HG03439 (cell line): ENCODE measurements around the gene FGF3.

Source experiments
- ATAC-seq: cut with Tn5 transposase; IDR thresholded peaks from one replicate; pipeline ENCODE4 v1.9.1; 2021; ENCODE audit warnings: mild to moderate bottlenecking, moderate library complexity; ENCODE audit not compliant: unreplicated experiment

Gene FGF3

GRCh38 chr11:69818603-69819441, at the start of gene FGF3:
FGF3 (minus strand) TSS chr11:69819416; CDS start chr11:69818933, 483 bp downstream.
- ATAC-seq, result no peak

DNA sequence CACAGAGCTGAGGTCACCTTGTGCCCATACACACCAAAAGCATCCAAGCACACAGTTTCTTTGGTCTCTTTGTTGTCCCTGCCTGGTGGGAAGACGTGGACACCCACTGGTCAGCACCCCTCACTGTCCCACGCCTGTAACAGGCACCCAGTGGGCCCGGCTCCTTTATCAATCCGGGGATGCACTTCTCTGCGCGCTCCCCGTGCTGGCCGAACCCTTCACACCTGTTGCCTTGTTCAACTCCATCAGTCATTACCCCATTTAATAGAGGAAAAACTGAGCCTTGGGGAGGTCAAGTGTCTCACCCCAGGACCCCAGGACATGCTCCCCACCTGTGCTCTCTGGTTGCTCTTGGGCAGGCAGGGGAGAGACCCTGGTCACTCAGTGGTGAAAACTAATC, 49.7 kb upstream of the FGF3 start:
- ATAC-seq, result no peak

DNA sequence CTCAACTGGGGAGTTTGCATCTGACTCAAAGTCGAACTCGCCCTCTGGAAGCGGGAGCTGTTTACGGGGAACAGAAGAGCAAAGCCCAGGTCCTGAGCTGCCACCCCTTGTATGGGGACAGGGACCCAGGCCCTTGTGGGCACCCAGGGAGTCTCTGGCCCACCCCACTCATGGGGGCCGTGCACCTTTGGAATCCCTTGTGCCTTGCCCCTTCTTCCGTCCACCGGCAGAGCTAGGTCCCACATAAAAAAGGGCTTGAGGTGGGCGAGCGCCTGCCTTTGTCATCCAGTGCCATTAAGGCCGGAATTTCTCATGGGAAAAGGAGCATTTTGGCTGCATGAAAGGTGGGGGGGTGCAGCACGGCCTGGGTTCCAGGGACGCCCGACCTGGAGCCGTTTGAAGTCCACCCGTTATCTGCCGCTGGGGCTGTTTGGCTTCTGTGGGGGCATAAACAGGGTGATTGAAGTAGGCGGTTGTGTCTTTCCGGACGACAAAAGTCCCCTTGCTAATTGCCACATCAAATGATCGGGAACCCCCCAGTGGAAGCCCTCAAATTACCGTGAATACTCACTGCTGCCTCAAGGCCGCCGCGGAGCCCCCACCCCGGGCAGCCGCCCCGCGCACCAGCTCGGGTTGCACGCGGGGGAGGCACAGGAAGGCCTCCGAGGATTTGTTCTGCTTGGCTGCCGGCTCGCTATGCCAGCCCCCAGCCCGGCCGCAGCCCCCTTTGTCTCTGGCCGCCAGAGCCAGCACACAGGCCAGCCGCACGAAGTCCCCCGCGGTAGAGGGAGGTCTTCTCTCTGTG, 49.0 kb upstream of the FGF3 start:
- ATAC-seq, result no peak

DNA sequence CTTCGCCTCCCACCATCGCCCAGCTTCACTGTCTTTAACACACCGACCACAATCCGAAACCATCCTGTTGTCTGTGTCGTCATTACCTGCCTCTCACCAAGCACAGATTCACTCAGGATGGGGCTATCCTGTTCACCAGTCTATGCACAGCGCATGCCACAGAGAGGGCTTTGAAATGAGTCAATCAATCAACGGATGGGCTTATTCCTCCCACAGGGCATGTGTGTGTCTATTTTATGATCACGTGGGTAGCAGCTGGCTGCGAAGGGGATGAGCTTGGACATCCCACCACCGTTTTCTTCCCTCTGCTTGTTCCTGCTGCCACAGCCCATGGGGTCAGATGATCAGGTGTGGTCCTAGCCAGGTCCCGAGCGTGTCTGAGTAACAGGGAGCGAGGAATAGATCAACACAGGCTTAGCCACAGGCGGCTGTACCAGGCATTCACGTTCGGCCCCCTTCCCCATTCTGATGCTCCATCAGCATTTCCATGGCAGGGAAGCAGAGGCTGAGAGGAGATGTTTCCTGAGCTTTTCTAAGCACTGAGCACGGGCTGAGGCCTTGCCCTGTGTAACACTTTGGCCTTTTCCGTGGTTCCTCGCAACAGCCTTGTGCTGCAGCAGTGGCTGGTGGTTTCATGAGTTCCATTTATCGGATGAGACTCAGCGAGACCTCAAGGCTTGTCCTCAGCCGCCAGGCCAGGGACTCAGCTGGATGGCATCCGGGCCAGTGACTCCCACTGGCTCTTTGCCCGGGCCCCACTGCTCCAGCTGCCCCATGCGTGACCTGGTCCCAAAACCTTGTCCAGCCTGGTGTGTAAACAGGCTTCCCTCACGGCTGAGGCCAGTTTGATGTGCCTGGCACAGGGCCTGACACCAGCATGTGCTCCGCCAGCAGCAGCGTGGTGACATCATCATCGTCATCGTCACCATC, 48.1 kb upstream of the FGF3 start:
- no peak for ATAC-seq

GRCh38 chr11:69866648-69867047, 47.4 kb upstream of the FGF3 start:
- ATAC-seq, result no peak

- no peak for ATAC-seq
Measured at GRCh38 chr11:69865707-69866106, 46.5 kb upstream of the FGF3 start.

DNA sequence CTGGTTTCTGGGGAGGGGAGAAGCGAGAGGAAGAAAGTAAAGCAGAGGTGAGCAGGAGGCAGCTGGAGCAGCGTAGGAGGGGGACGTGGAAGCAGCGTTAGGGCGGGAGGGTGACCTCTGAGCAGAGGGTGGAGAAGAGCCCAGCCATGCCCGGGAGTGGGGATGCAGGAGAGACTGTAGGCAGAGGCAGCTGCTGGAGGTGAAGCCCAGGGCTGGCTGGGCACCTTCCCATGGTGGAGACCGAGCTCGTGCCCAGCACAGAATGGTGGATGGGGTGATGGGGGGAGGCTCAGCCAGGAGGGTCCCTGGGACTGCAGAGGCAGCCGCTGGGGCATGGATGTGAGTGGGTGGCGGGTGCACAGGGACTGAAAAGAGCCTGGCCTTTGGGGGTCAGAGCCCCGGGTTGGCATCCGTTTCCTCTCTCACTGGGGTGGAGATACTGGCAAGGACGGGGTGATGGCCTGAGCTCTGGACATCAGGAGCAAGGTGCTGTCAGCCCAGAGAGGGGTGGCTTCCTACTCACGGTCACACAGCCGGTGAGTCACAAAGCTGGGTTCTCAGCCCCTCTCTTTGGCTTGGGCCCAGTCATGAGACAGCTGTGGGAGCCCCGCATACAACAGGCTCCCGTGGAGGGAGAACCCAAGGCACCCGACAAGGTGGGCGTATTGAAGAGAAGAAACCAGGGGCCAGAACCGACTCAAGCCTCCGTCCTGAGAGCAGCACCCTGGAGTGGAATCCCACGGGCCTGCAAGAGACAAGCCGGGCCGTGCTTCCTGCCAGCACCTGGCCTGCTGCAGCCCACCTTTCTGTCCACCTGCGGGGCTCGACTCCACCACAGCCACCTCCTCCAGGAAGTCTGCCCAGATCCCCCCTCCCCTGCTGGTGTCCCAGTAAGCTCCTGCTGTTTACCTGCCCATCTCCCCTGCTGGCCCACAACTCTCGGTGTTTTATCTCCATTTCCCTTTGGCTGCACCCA, 45.8 kb upstream of the FGF3 start:
- no peak for ATAC-seq

GRCh38 chr11:69863544-69864200, 44.5 kb upstream of the FGF3 start:
- ATAC-seq, result no peak

- ATAC-seq, result no peak
Measured at GRCh38 chr11:69862797-69863543, 43.8 kb upstream of the FGF3 start.

DNA sequence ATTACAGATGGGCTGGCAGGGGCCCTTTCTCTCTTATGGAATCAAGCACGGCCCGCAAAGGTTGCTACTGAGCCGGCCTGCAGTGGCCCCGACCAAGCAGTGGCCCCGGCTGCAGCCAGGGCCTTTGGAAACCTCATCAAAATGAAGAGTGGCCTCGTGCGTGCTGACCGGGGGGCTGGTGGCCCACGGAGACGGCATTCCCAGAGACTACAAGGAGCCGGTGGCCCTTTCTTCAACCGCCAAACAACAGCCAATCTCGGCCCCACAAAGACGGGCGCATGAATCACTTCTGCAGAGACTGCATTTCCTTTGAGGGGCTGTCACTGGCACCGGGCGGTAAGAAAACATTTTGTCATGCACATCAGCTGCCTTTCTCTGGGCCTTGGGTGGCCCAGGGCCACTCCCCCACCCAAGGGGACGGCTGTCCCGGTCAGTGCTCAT, 43.1 kb upstream of the FGF3 start:
- ATAC-seq, result no peak

DNA sequence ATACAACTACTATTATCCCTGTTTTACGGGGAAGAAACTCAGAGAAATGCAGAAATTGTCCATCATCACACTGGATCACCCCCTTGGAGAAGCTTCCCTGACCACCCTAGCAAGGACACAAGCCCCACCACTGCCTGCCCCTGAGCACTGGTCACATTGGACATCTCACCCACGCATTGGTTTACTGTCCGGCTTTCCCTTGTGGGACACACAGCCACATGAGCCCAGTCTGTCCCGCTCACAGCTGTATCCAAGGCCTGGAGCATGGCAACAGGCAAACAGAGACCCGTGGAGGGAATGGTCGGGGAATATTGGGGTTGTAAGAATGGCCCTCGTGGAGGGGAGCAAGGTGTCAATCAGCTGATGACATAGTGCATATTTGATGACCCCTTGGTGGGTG, 42.7 kb upstream of the FGF3 start:
- ATAC-seq, result no peak

- ATAC-seq, result no peak
Measured at GRCh38 chr11:69860796-69861445, 41.7 kb upstream of the FGF3 start.

- ATAC-seq, result no peak
Measured at GRCh38 chr11:69860244-69860643, 41.0 kb upstream of the FGF3 start.

GRCh38 chr11:69859275-69859934, 40.2 kb upstream of the FGF3 start:
- ATAC-seq, result no peak

- no peak for ATAC-seq
Measured at GRCh38 chr11:69855421-69855820, 36.2 kb upstream of the FGF3 start.

- no peak for ATAC-seq
Measured at GRCh38 chr11:69854713-69855112, 35.5 kb upstream of the FGF3 start.

GRCh38 chr11:69852056-69852455, 32.8 kb upstream of the FGF3 start:
- no peak for ATAC-seq

GRCh38 chr11:69848201-69848600, 29.0 kb upstream of the FGF3 start:
- ATAC-seq, result no peak
